Measurements from ENCODE around the gene ELOF1. TPM values are rescaled to one million over a fixed set of nuclear protein-coding genes. Genes with fewer than 3 reads are reported as not detected.

ELOF1 gene
- total RNA-seq, 1 donor from 2014 or later, result 37.7 TPM

DNA sequence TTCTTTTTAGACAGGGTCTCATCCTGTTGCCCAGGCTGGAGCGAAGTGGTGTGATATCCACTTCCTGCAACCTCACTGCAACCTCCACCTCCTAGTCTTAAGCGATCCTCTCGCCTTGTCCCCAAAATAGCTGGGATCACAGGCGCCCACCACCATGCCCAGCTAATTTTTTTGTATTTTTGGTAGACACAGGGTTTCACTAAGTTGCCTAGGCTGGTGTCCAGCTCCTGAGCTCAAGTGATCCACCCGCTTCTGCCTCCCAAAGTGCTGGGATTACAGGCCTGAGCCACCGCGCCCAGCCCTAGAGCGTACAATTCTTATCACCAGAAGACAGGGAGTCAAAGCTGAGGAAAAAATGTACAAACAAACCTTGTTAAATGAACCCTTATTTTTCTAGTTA lies 4.5 kb upstream of the ELOF1 start:
- Mint-ChIP-seq H3K27me3 (ENCODE audit: low read depth) (no peaks in the 10 kb centered on the region), H3K9me3 (ENCODE audit: low read depth) (no peaks in the 10 kb centered on the region), H3K4me1 (ENCODE audit: low read depth) (peaks cover 13% of the 10 kb centered on the region), H3K27ac (ENCODE audit: unreplicated experiment) (no peak overlapping the region), H3K4me3 (ENCODE audit: unreplicated experiment) (no peak overlapping the region), H3K36me3 (ENCODE audit: low read depth) (no peaks in the 10 kb centered on the region)
- no peak for DNase-seq (ENCODE audit: low spot score)
- TF ChIP-seq, protein P1, sequence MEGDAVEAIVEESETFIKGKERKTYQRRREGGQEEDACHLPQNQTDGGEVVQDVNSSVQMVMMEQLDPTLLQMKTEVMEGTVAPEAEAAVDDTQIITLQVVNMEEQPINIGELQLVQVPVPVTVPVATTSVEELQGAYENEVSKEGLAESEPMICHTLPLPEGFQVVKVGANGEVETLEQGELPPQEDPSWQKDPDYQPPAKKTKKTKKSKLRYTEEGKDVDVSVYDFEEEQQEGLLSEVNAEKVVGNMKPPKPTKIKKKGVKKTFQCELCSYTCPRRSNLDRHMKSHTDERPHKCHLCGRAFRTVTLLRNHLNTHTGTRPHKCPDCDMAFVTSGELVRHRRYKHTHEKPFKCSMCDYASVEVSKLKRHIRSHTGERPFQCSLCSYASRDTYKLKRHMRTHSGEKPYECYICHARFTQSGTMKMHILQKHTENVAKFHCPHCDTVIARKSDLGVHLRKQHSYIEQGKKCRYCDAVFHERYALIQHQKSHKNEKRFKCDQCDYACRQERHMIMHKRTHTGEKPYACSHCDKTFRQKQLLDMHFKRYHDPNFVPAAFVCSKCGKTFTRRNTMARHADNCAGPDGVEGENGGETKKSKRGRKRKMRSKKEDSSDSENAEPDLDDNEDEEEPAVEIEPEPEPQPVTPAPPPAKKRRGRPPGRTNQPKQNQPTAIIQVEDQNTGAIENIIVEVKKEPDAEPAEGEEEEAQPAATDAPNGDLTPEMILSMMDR (IDR thresholded peaks at IDR 0.05), result no peak

- H3K27ac Mint-ChIP-seq (ENCODE audit: unreplicated experiment), result no peak overlapping the region
- TF ChIP-seq, protein P1 (IDR thresholded peaks at IDR 0.05), result peak; percentile 83
Measured at GRCh38 chr19:11560404-11561051, 1.5 kb upstream of the ELOF1 start.

GRCh38 chr19:11556634-11557420 lies 2.2 kb downstream of the ELOF1 start:
- no peak for DNase-seq (ENCODE audit: low spot score)
- H3K4me3 Mint-ChIP-seq (ENCODE audit: unreplicated experiment), result no peak overlapping the region
- H3K27ac Mint-ChIP-seq (ENCODE audit: unreplicated experiment), result peak overlapping the region; percentile 74
- H3K36me3 Mint-ChIP-seq (ENCODE audit: low read depth), result peaks cover 9% of the 10 kb centered on the region
- H3K4me1 Mint-ChIP-seq (ENCODE audit: low read depth), result peaks cover 30% of the 10 kb centered on the region
- H3K9me3 Mint-ChIP-seq (ENCODE audit: low read depth), result no peaks in the 10 kb centered on the region
- no peaks in the 10 kb centered on the region for H3K27me3 Mint-ChIP-seq (ENCODE audit: low read depth)
- TF ChIP-seq, protein P1 (IDR thresholded peaks at IDR 0.05), result no peak

More at GRCh38 chr19:11560404-11561051, 1.5 kb upstream of the ELOF1 start:
- no peaks in the 10 kb centered on the region for H3K9me3 Mint-ChIP-seq (ENCODE audit: low read depth)
- H3K27me3 Mint-ChIP-seq (ENCODE audit: low read depth), result no peaks in the 10 kb centered on the region
- H3K36me3 Mint-ChIP-seq (ENCODE audit: low read depth), result peaks cover 2% of the 10 kb centered on the region
- H3K4me3 Mint-ChIP-seq (ENCODE audit: unreplicated experiment), result peak overlapping the region; percentile 61
- peaks cover 30% of the 10 kb centered on the region for H3K4me1 Mint-ChIP-seq (ENCODE audit: low read depth)
- no peak for DNase-seq (ENCODE audit: low spot score)

DNA sequence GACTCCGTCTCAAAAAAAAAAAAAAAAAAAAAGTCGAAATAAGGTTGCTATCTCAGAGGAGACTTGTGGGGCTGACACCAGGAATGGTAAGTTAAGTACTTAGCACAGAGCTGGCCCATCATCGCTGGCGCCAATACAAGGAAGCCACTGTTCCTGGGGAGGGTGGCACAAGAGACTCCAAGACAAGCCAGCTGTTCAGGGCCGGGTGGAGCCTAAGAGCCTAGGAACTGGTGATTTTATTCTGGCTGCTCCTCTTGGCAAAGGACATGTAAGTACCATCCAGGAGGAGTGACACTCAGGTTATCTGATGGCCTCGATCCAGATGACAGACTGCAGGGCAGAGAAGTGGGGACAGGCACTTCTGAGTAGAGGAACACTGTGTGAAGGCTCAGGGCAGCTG lies 3.8 kb downstream of the ELOF1 start:
- DNase-seq (ENCODE audit: low spot score), result no peak
- Mint-ChIP-seq H3K9me3 (ENCODE audit: low read depth) (no peaks in the 10 kb centered on the region), H3K27ac (ENCODE audit: unreplicated experiment) (no peak overlapping the region), H3K27me3 (ENCODE audit: low read depth) (no peaks in the 10 kb centered on the region), H3K4me3 (ENCODE audit: unreplicated experiment) (no peak overlapping the region), H3K36me3 (ENCODE audit: low read depth) (peaks cover 9% of the 10 kb centered on the region), H3K4me1 (ENCODE audit: low read depth) (peaks cover 24% of the 10 kb centered on the region)
- TF ChIP-seq, protein P1 (IDR thresholded peaks at IDR 0.05), result no peak

DNA sequence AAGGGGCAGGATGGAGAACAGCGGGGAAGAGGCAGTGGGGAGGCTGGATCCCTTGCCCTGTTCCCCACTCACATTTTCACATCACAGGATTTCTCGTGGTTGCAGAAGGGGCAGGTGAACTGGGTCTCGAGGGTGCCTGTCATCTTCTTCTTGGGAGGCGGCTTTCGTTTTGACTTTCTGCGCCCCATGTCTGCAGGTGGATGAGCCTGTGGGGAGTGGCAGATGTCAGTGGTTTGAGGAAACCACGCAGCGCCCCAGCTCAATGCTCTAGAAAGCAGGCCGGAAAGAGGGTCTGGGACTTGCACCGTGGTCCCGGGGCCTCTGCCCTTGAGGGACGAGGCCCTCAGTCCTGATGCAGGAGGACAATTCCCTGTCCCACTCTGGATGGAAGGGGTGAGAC lies 4.9 kb downstream of the ELOF1 start:
- no peaks in the 10 kb centered on the region for H3K27me3 Mint-ChIP-seq (ENCODE audit: low read depth)
- TF ChIP-seq, protein P1 (IDR thresholded peaks at IDR 0.05), result no peak
- peaks cover 9% of the 10 kb centered on the region for H3K36me3 Mint-ChIP-seq (ENCODE audit: low read depth)
- no peaks in the 10 kb centered on the region for H3K9me3 Mint-ChIP-seq (ENCODE audit: low read depth)
- no peak overlapping the region for H3K4me3 Mint-ChIP-seq (ENCODE audit: unreplicated experiment)
- H3K4me1 Mint-ChIP-seq (ENCODE audit: low read depth), result peaks cover 19% of the 10 kb centered on the region
- no peak for DNase-seq (ENCODE audit: low spot score)
- H3K27ac Mint-ChIP-seq (ENCODE audit: unreplicated experiment), result no peak overlapping the region

All from chondrocyte (in vitro differentiated cells).